ENCODE data around the gene CD300LD. TPM values are rescaled to one million over a fixed set of nuclear protein-coding genes. Genes with fewer than 3 reads are reported as not detected.

Gene CD300LD
- total RNA-seq, 3 donors from 2014 or later (not counting 1 experiment from before 2014, with no cell fraction given): not detected

- Histone ChIP-seq H3K9me3 (ENCODE audit: control insufficient read depth, insufficient read depth, low read length) (no peaks in the 10 kb centered on the region), H3K4me3 (ENCODE audit: low read length) (no peak overlapping the region), H3K27ac (ENCODE audit: low read length) (no peak overlapping the region), H3K27me3 (ENCODE audit: control insufficient read depth, insufficient read depth, low read length) (no peaks in the 10 kb centered on the region), H3K4me1 (ENCODE audit: control insufficient read depth, insufficient read depth, low read length) (peaks cover 52% of the 10 kb centered on the region), H3K36me3 (ENCODE audit: control insufficient read depth, insufficient read depth, low read length) (peaks cover 3% of the 10 kb centered on the region)
- ATAC-seq: no peak
- H3K36me3 Mint-ChIP-seq: no peaks in the 10 kb centered on the region
- peaks cover 36 to 51% of the 10 kb centered on the region in 2 donors for H3K4me1 Mint-ChIP-seq
- intact Hi-C loops (cut with micrococcal nuclease): no loop called here
- no peak for DNase-seq
- 83% methylated on average over 3 of the region's 3 CpGs for WGBS (ENCODE audit: insufficient coverage)
- H3K9me3 Mint-ChIP-seq: no peaks in the 10 kb centered on the region
- no peak overlapping the region for H3K4me3 Mint-ChIP-seq
- TF ChIP-seq CTCF (IDR thresholded peaks at IDR 0.05): no peak
- H3K27me3 Mint-ChIP-seq (ENCODE audit: low read depth in 2 of 2): peaks cover 0 to 2% of the 10 kb centered on the region in 2 donors
- peak overlapping the region in 1 of 2 donors; percentile 12 for H3K27ac Mint-ChIP-seq
Measured at GRCh38 chr17:74547736-74548135, 44.3 kb downstream of the CD300LD start.

- H3K4me3 ChIP-seq (ENCODE audit: low read length): no peak overlapping the region
- no peaks in the 10 kb centered on the region for H3K9me3 ChIP-seq (ENCODE audit: control insufficient read depth, insufficient read depth, low read length)
- no peaks in the 10 kb centered on the region for H3K9me3 Mint-ChIP-seq
- H3K27ac Mint-ChIP-seq: no peak overlapping the region
- peaks cover 0 to 2% of the 10 kb centered on the region in 2 donors for H3K27me3 Mint-ChIP-seq (ENCODE audit: low read depth in 2 of 2)
- 95% methylated on average over 7 of the region's 7 CpGs for WGBS (ENCODE audit: insufficient coverage)
- intact Hi-C loops (cut with micrococcal nuclease): no loop called here
- H3K27me3 ChIP-seq (ENCODE audit: control insufficient read depth, insufficient read depth, low read length): no peaks in the 10 kb centered on the region
- H3K36me3 Mint-ChIP-seq: no peaks in the 10 kb centered on the region
- peaks cover 3% of the 10 kb centered on the region for H3K36me3 ChIP-seq (ENCODE audit: control insufficient read depth, insufficient read depth, low read length)
- peaks cover 52% of the 10 kb centered on the region for H3K4me1 ChIP-seq (ENCODE audit: control insufficient read depth, insufficient read depth, low read length)
- TF ChIP-seq CTCF (IDR thresholded peaks at IDR 0.05): no peak
- no peak overlapping the region for H3K4me3 Mint-ChIP-seq
- no peak overlapping the region for H3K27ac ChIP-seq (ENCODE audit: low read length)
- ATAC-seq (no peak), DNase-seq (no peak)
- peaks cover 36 to 51% of the 10 kb centered on the region in 2 donors for H3K4me1 Mint-ChIP-seq
Measured at GRCh38 chr17:74547264-74547663, 44.8 kb downstream of the CD300LD start.

- Histone ChIP-seq H3K27me3 (ENCODE audit: control insufficient read depth, insufficient read depth, low read length) (no peaks in the 10 kb centered on the region), H3K27ac (ENCODE audit: low read length) (peak overlapping the region; percentile 55), H3K4me3 (ENCODE audit: low read length) (no peak overlapping the region), H3K36me3 (ENCODE audit: control insufficient read depth, insufficient read depth, low read length) (peaks cover 3% of the 10 kb centered on the region), H3K9me3 (ENCODE audit: control insufficient read depth, insufficient read depth, low read length) (no peaks in the 10 kb centered on the region), H3K4me1 (ENCODE audit: control insufficient read depth, insufficient read depth, low read length) (peaks cover 52% of the 10 kb centered on the region)
- Mint-ChIP-seq H3K27me3 (ENCODE audit: low read depth in 2 of 2) (peaks cover 0 to 2% of the 10 kb centered on the region in 2 donors), H3K4me3 (no peak overlapping the region), H3K4me1 (peaks cover 36 to 51% of the 10 kb centered on the region in 2 donors), H3K27ac (peak overlapping the region; percentile 43 to 81), H3K9me3 (no peaks in the 10 kb centered on the region), H3K36me3 (no peaks in the 10 kb centered on the region)
- no peak for TF ChIP-seq CTCF (IDR thresholded peaks at IDR 0.05)
- WGBS (ENCODE audit: insufficient coverage): 93% methylated on average over 7 of the region's 7 CpGs
- intact Hi-C loops (cut with micrococcal nuclease): no loop called here
- ATAC-seq (no peak), DNase-seq (no peak)
Measured at GRCh38 chr17:74546586-74546985, 45.5 kb downstream of the CD300LD start.

- H3K9me3 Mint-ChIP-seq: no peaks in the 10 kb centered on the region
- no peaks in the 10 kb centered on the region for H3K27me3 ChIP-seq (ENCODE audit: control insufficient read depth, insufficient read depth, low read length)
- WGBS (ENCODE audit: insufficient coverage): 31% methylated on average over 5 of the region's 5 CpGs
- peaks cover 3% of the 10 kb centered on the region for H3K36me3 ChIP-seq (ENCODE audit: control insufficient read depth, insufficient read depth, low read length)
- no peak for TF ChIP-seq CTCF (IDR thresholded peaks at IDR 0.05)
- H3K4me3 ChIP-seq (ENCODE audit: low read length): peak within 1 kb of the TSS; percentile 22
- peaks cover 36 to 51% of the 10 kb centered on the region in 2 donors for H3K4me1 Mint-ChIP-seq
- peaks cover 0 to 2% of the 10 kb centered on the region in 2 donors for H3K27me3 Mint-ChIP-seq (ENCODE audit: low read depth in 2 of 2)
- ATAC-seq (peak; percentile 77 to 84 (median 82)), DNase-seq (peak in 1 of 2 donors; percentile 17)
- no peaks in the 10 kb centered on the region for H3K36me3 Mint-ChIP-seq
- peak within 1 kb of the TSS; percentile 78 for H3K4me3 Mint-ChIP-seq
- H3K27ac Mint-ChIP-seq: peak within 1 kb of the TSS; percentile 43 to 81
- peak within 1 kb of the TSS; percentile 55 for H3K27ac ChIP-seq (ENCODE audit: low read length)
- no peaks in the 10 kb centered on the region for H3K9me3 ChIP-seq (ENCODE audit: control insufficient read depth, insufficient read depth, low read length)
- intact Hi-C loops (cut with micrococcal nuclease): no loop called here
- peaks cover 52% of the 10 kb centered on the region for H3K4me1 ChIP-seq (ENCODE audit: control insufficient read depth, insufficient read depth, low read length)
Measured at GRCh38 chr17:74545843-74546230, 46.2 kb downstream of the CD300LD start, which contains the start of gene CD300C. TSS of gene CD300C (minus strand) at chr17:74546115. CDS start at chr17:74545782, 333 bp downstream.

Measured in natural killer cell (primary cell).